Endothelial cell of umbilical vein (primary cell): Measurements from ENCODE around the gene PPP1CB. TPM values are rescaled to one million over a fixed set of nuclear protein-coding genes. Genes with fewer than 3 reads are reported as not detected.

ENCODE experiments used
- BruUV-seq: library from RNA; stranded (reverse); fragments of 400-500 nt; replicated peaks from 2 replicates; lab custom pipeline; 2021; lab: Mats Ljungman, UMichigan
- CTCF ChIA-PET: fragments of 300-600, 350-600 bp; sonication (Branson Sonifier 250); formaldehyde crosslinking; loops from one replicate; lab custom pipeline; 2021; ENCODE audit warnings: antibody characterized with exemption, inconsistent platforms; lab: Charles Lee
- POLR2A ChIA-PET: fragments of 300-600, 350-600 bp; sonication (Branson Sonifier 250); formaldehyde crosslinking; loops from one replicate; lab custom pipeline; 2021; ENCODE audit warnings: antibody characterized with exemption, inconsistent platforms; lab: Charles Lee
- DNase-seq: peaks from one replicate; pipeline ENCODE4 v3.0.0-alpha.2; 2011; ENCODE audit warnings: low read depth, low spot score
- FAIRE-seq: peaks from 2 replicates; lab custom pipeline; 2011; peaks lifted over from hg19 to GRCh38; lab: Jason Lieb, UNC
- H2AFZ ChIP-seq: 2 replicates; pipeline ENCODE4 v1.6.0; 2012; ENCODE audit warnings: low read depth, low read length, control low read depth, inconsistent platforms
- H3K27ac ChIP-seq: 2 replicates; pipeline ENCODE4 v1.5.1; 2011; ENCODE audit warnings: low read depth, mild to moderate bottlenecking, control low read depth, low read length, moderate library complexity; ENCODE audit not compliant: insufficient read depth
- H3K27me3 ChIP-seq, 2 experiments: 2 replicates each; pipeline versions ENCODE4 v1.6.0 to v1.6.1; 2011; ENCODE audit warnings: low read length in 2 of 2, mixed read lengths in 1 of 2; ENCODE audit not compliant: control insufficient read depth in 2 of 2, insufficient read depth in 2 of 2
- H3K36me3 ChIP-seq, 2 experiments: 2 replicates in 1 of 2; 3 replicates in 1 of 2; pipeline ENCODE4 v1.5.1; 2011; ENCODE audit warnings: low read length in 2 of 2, mild to moderate bottlenecking in 1 of 2, moderate library complexity in 1 of 2; ENCODE audit not compliant: control insufficient read depth in 2 of 2, insufficient read depth in 2 of 2; ENCODE audit errors: extremely low read depth in 1 of 2
- H3K4me1 ChIP-seq: 3 replicates; pipeline ENCODE4 v1.5.1; 2011; ENCODE audit warnings: mild to moderate bottlenecking, low read length; ENCODE audit not compliant: control insufficient read depth, insufficient read depth; ENCODE audit errors: extremely low read depth
- H3K4me2 ChIP-seq: 2 replicates; pipeline ENCODE4 v1.6.1; 2011; ENCODE audit warnings: low read length, control low read depth, mixed read lengths; ENCODE audit not compliant: insufficient read depth
- H3K4me3 ChIP-seq, 3 experiments: fragments of 200-600 bp in 1 of 3; sonication (generic), shearing (Covaris generic) in 1 of 3; replicated peaks in 1 of 3; 2 replicates each; pipeline ENCODE4 v1.5.1; 2011 to 2016; ENCODE audit warnings: control low read depth in 3 of 3, low read length in 3 of 3, mild to moderate bottlenecking in 2 of 3, inconsistent platforms in 1 of 3, low read depth in 1 of 3, moderate library complexity in 1 of 3; ENCODE audit not compliant: insufficient read depth in 1 of 3
- H3K79me2 ChIP-seq: 2 replicates; pipeline ENCODE4 v1.6.0; 2012; ENCODE audit warnings: low read length, inconsistent platforms; ENCODE audit not compliant: control insufficient read depth, insufficient read depth
- H3K9ac ChIP-seq: replicated peaks from 2 replicates; pipeline ENCODE3; 2011; ENCODE audit warnings: low read length, control low read depth; ENCODE audit not compliant: insufficient read depth; ENCODE audit errors: extremely low read depth
- H3K9me1 ChIP-seq: replicated peaks from 3 replicates; pipeline ENCODE4 v1.6.0; 2011; ENCODE audit warnings: mild to moderate bottlenecking, low read length; ENCODE audit not compliant: control insufficient read depth, insufficient read depth; ENCODE audit errors: extremely low read depth
- H3K9me3 ChIP-seq: replicated peaks from 2 replicates; pipeline ENCODE4 v1.5.1; 2012; ENCODE audit warnings: low read length, inconsistent platforms; ENCODE audit not compliant: control insufficient read depth, insufficient read depth
- H4K20me1 ChIP-seq: replicated peaks from 2 replicates; pipeline ENCODE3; 2011; ENCODE audit warnings: mild to moderate bottlenecking, low read length; ENCODE audit not compliant: control insufficient read depth, insufficient read depth; ENCODE audit errors: extremely low read depth
- EZH2 ChIP-seq: IDR thresholded peaks from 2 replicates; pipeline ENCODE4 v1.6.1; 2012; ENCODE audit warnings: borderline replicate concordance, low read depth, mild to moderate bottlenecking, moderate library complexity, low read length, inconsistent platforms; ENCODE audit not compliant: severe bottlenecking
- FOS ChIP-seq: IDR thresholded peaks from 2 replicates; pipeline ENCODE4 v1.6.1; 2011; ENCODE audit warnings: mild to moderate bottlenecking, low read length, moderate library complexity, borderline replicate concordance; ENCODE audit not compliant: insufficient read depth
- GATA2 ChIP-seq: IDR thresholded peaks from 2 replicates; pipeline ENCODE4 v1.7.0; 2011; ENCODE audit warnings: low read depth, mild to moderate bottlenecking, moderate library complexity, mixed read lengths, low read length; ENCODE audit not compliant: insufficient read length, insufficient read depth
- JUN ChIP-seq: IDR thresholded peaks from 2 replicates; pipeline ENCODE4 v1.6.1; 2011; ENCODE audit warnings: borderline replicate concordance, low read depth; ENCODE audit not compliant: insufficient read length, insufficient read depth
- MYC ChIP-seq: IDR thresholded peaks from one replicate; pipeline ENCODE4 v1.6.1; 2011; ENCODE audit warnings: mild to moderate bottlenecking, low read depth, low read length
- POLR2A ChIP-seq: IDR thresholded peaks from 2 replicates; pipeline ENCODE4 v1.6.1; 2012; ENCODE audit warnings: low read depth, mild to moderate bottlenecking, control low read depth, low read length
- POLR2AphosphoS5 ChIP-seq: IDR thresholded peaks from 2 replicates; pipeline ENCODE4 v1.6.1; 2012; ENCODE audit warnings: low read depth, mild to moderate bottlenecking, control low read depth, low read length, moderate library complexity; ENCODE audit not compliant: insufficient read depth
- dilution Hi-C: fragments of 300-500 bp; cut with MboI; formaldehyde crosslinking; loops from one replicate; pipeline ENCODE4 v1.15.0; 2019; ENCODE audit warnings: low sequenced_read_pairs; ENCODE audit not compliant: extremely low pct_ligation_motif_present
- intact Hi-C: fragments of 100-400 bp; cut with micrococcal nuclease; formaldehyde crosslinking; loops from one replicate; pipeline ENCODE4 v1.10.0; 2022
- polyA plus RNA-seq, 4 experiments: library from polyadenylated mRNA; depleted of rRNA in 3 of 4; stranded (reverse) in 3 of 4; unstranded in 1 of 4; fragments of >200 nt; gene quantifications; 2 replicates each; pipeline versions ENCODE4 v1.2.1 to v1.2.3, GENCODE V29; 2011 to 2012; ENCODE audit warnings: missing spikeins in 1 of 4
- total RNA-seq: library from RNA; stranded (reverse); gene quantifications from 2 replicates; pipeline ENCODE4 v1.2.3, GENCODE V29; 2021
- TF ChIP-seq, protein P1 (sequence below), 2 donors: IDR thresholded peaks; 1 replicate in 1 of 2; 2 replicates in 1 of 2; pipeline ENCODE4 v1.5.1; 2011; ENCODE audit warnings: low read length in 2 of 2, mild to moderate bottlenecking in 2 of 2, moderate library complexity in 2 of 2, control low read depth in 1 of 2, inconsistent platforms in 1 of 2, low read depth in 1 of 2; ENCODE audit not compliant: insufficient read depth in 1 of 2; ENCODE audit errors: extremely low read depth in 1 of 2
- TF ChIP-seq, protein P2 (sequence below): IDR thresholded peaks from 2 replicates; pipeline ENCODE4 v1.6.1; 2011; ENCODE audit not compliant: insufficient read depth, insufficient read length

The PPP1CB gene
- total and polyA plus RNA-seq, 2 donors (not counting 3 experiments of a cell fraction or from before 2014, with no cell fraction given): 29.8 to 163 TPM

DNA sequence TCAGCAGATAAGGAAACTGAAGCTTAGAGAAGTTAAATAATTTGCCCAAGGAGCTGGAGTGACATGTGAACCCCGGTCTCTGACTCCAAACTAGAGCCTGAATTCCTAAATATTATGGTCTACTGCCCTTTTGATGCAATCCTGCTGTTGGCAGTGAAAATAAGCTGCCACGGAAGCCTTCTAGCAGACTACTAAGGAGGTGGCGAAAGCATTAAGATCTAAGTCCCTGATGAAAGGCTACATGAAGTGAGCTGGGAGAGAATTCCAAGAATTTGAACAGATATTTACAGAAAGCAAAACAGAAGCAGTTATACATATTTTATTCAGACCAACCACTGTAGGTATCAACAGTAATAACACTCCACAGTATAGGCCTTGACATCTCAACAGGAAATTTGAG is 90.4 kb downstream of the PPP1CB start:
- DNase-seq (no peak), FAIRE-seq (no peak)
- Histone ChIP-seq H3K9me3 (no peaks in the 10 kb centered on the region), H3K4me1 (peaks cover 3% of the 10 kb centered on the region), H2AFZ (no peak overlapping the region), H3K9ac (no peak overlapping the region), H3K27ac (no peak overlapping the region), H3K27me3 (no peaks in the 10 kb centered on the region), H3K4me2 (no peak overlapping the region), H3K79me2 (no peaks in the 10 kb centered on the region), H3K36me3 (no peaks in the 10 kb centered on the region), H4K20me1 (no peaks in the 10 kb centered on the region), H3K9me1 (no peaks in the 10 kb centered on the region), H3K4me3 (no peak overlapping the region)
- TF ChIP-seq POLR2AphosphoS5: no peak
- no peak for TF ChIP-seq JUN
- TF ChIP-seq FOS: no peak
- no peak for TF ChIP-seq GATA2
- TF ChIP-seq, protein P1, sequence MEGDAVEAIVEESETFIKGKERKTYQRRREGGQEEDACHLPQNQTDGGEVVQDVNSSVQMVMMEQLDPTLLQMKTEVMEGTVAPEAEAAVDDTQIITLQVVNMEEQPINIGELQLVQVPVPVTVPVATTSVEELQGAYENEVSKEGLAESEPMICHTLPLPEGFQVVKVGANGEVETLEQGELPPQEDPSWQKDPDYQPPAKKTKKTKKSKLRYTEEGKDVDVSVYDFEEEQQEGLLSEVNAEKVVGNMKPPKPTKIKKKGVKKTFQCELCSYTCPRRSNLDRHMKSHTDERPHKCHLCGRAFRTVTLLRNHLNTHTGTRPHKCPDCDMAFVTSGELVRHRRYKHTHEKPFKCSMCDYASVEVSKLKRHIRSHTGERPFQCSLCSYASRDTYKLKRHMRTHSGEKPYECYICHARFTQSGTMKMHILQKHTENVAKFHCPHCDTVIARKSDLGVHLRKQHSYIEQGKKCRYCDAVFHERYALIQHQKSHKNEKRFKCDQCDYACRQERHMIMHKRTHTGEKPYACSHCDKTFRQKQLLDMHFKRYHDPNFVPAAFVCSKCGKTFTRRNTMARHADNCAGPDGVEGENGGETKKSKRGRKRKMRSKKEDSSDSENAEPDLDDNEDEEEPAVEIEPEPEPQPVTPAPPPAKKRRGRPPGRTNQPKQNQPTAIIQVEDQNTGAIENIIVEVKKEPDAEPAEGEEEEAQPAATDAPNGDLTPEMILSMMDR (IDR thresholded peaks at IDR 0.05; ENCODE audit: extremely low read depth in 1 of 2, insufficient read depth in 1 of 2, low read depth in 1 of 2, low read length in 2 of 2): no peak
- TF ChIP-seq EZH2: no peak
- TF ChIP-seq, protein P2, sequence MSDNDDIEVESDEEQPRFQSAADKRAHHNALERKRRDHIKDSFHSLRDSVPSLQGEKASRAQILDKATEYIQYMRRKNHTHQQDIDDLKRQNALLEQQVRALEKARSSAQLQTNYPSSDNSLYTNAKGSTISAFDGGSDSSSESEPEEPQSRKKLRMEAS: no peak
- no peak for TF ChIP-seq MYC
- TF ChIP-seq POLR2A: no peak
- BruUV-seq: no TSS peak
- CTCF ChIA-PET: no interaction called here
- intact Hi-C loops (no loop called here), dilution Hi-C loops (no loop called here)
- POLR2A ChIA-PET: no interaction called here

Other genes with a start within 250 kb of the PPP1CB start
- 0.92 and 1.6 TPM in 2 replicates for gene SPDYA, start 59.0 kb downstream of the PPP1CB start, total RNA-seq
- gene SPDYA, start 59.0 kb downstream of the PPP1CB start, polyA plus RNA-seq: 0.06 TPM in 2 replicates
- 13.6 and 14.9 TPM in 2 replicates for gene TRMT61B, start 118.5 kb downstream of the PPP1CB start, total RNA-seq
- 4.2 and 4.6 TPM in 2 replicates for gene TRMT61B, start 118.5 kb downstream of the PPP1CB start, polyA plus RNA-seq
- 60.6 and 65.0 TPM in 2 replicates for gene WDR43, start 142.8 kb downstream of the PPP1CB start, total RNA-seq
- gene WDR43, start 142.8 kb downstream of the PPP1CB start, polyA plus RNA-seq: 17.5 and 23.7 TPM in 2 replicates
- gene TOGARAM2, start 229.5 kb downstream of the PPP1CB start, total RNA-seq: not detected in 2 replicates
- gene TOGARAM2, start 229.5 kb downstream of the PPP1CB start, polyA plus RNA-seq: not detected in 2 replicates